CD14-positive monocyte (primary cell): Measurements from ENCODE around the gene LIX1L. TPM values are rescaled to one million over a fixed set of nuclear protein-coding genes. Genes with fewer than 3 reads are reported as not detected.
A peak's percentile ranks its signal among the peaks of the same experiment; 100 is the strongest.

Experiments
- DNase-seq, 3 donors: peaks; one replicate each; pipeline ENCODE4 v3.0.0-alpha.2; 2011 to 2022
- H2AFZ ChIP-seq: 2 replicates; pipeline ENCODE4 v1.6.0; 2012; ENCODE audit warnings: mild to moderate bottlenecking, low read depth, low read length, inconsistent platforms; ENCODE audit not compliant: insufficient read depth, poor library complexity, severe bottlenecking
- H3K27ac ChIP-seq, 2 donors: 1 replicate in 1 of 2; 2 replicates in 1 of 2; pipeline ENCODE4 v1.5.1; 2012 to 2013; ENCODE audit warnings: low read length in 2 of 2, control low read depth in 1 of 2, inconsistent platforms in 1 of 2, low read depth in 1 of 2, mild to moderate bottlenecking in 1 of 2
- H3K27me3 ChIP-seq, 2 donors: one replicate each; pipeline versions ENCODE4 v1.6.0 to v1.6.1; 2011 to 2013; ENCODE audit warnings: low read length in 2 of 2; ENCODE audit not compliant: control insufficient read depth in 2 of 2, insufficient read depth in 2 of 2
- H3K36me3 ChIP-seq, 2 donors: replicated peaks in 1 of 2; 1 replicate in 1 of 2; 2 replicates in 1 of 2; pipeline versions ENCODE4 v1.5.1 to v1.6.1; 2012 to 2013; ENCODE audit warnings: low read length in 2 of 2, control low read depth in 1 of 2, inconsistent platforms in 1 of 2, mild to moderate bottlenecking in 1 of 2; ENCODE audit not compliant: insufficient read depth in 2 of 2, control insufficient read depth in 1 of 2
- H3K4me1 ChIP-seq, 2 donors: 1 replicate in 1 of 2; 2 replicates in 1 of 2; pipeline versions ENCODE4 v1.5.1 to v1.6.1; 2012 to 2013; ENCODE audit warnings: low read length in 2 of 2, control low read depth in 1 of 2, inconsistent platforms in 1 of 2, mild to moderate bottlenecking in 1 of 2, moderate library complexity in 1 of 2; ENCODE audit not compliant: insufficient read depth in 2 of 2, control insufficient read depth in 1 of 2
- H3K4me2 ChIP-seq: replicated peaks from 2 replicates; pipeline ENCODE3; 2012; ENCODE audit warnings: low read length, moderate library complexity, mild to moderate bottlenecking; ENCODE audit not compliant: poor library complexity, severe bottlenecking; ENCODE audit errors: extremely low read depth
- H3K4me3 ChIP-seq, 3 experiments: fragments of 200-600 bp in 1 of 3; sonication (generic) in 1 of 3; replicated peaks in 1 of 3; 1 replicate in 2 of 3; 2 replicates in 1 of 3; pipeline ENCODE4 v1.5.1; 2011 to 2013; ENCODE audit warnings: low read length in 3 of 3, mild to moderate bottlenecking in 3 of 3, control low read depth in 2 of 3, low read depth in 2 of 3, inconsistent platforms in 1 of 3, moderate library complexity in 1 of 3
- H3K79me2 ChIP-seq: 2 replicates; pipeline ENCODE4 v1.6.0; 2012; ENCODE audit warnings: mild to moderate bottlenecking, control low read depth, inconsistent platforms, low read length, moderate library complexity; ENCODE audit not compliant: insufficient read depth
- H3K9ac ChIP-seq: 2 replicates; pipeline ENCODE4 v1.6.0; 2017; ENCODE audit warnings: low read length, mild to moderate bottlenecking; ENCODE audit not compliant: insufficient read depth, poor library complexity, severe bottlenecking
- H3K9me3 ChIP-seq, 2 donors: replicated peaks in 1 of 2; 1 replicate in 1 of 2; 2 replicates in 1 of 2; pipeline versions ENCODE4 v1.5.1 to v1.6.1; 2012 to 2013; ENCODE audit warnings: low read length in 2 of 2, control low read depth in 1 of 2; ENCODE audit not compliant: control insufficient read depth in 1 of 2, insufficient read depth in 1 of 2
- H4K20me1 ChIP-seq: 2 replicates; pipeline ENCODE4 v1.6.0; 2012; ENCODE audit warnings: mild to moderate bottlenecking, low read length, control low read depth, moderate library complexity; ENCODE audit not compliant: insufficient read depth
- H3K27ac Mint-ChIP-seq, 7 donors: one replicate each; pipeline ENCODE4 v1.8.0; 2020; ENCODE audit warnings: mild to moderate bottlenecking in 7 of 7, mixed read lengths in 7 of 7, moderate library complexity in 6 of 7, inconsistent platforms in 2 of 7
- H3K27me3 Mint-ChIP-seq, 3 donors: one replicate each; pipeline ENCODE4 v1.8.0; 2021 to 2022; ENCODE audit warnings: low read depth in 3 of 3, mild to moderate bottlenecking in 3 of 3, mixed read lengths in 3 of 3, moderate library complexity in 3 of 3, inconsistent platforms in 1 of 3
- H3K36me3 Mint-ChIP-seq, 2 donors: one replicate each; pipeline ENCODE4 v1.8.0; 2020; ENCODE audit warnings: mixed read lengths in 2 of 2, inconsistent platforms in 1 of 2, mild to moderate bottlenecking in 1 of 2
- H3K4me1 Mint-ChIP-seq: one replicate; pipeline ENCODE4 v1.8.0; 2020; ENCODE audit warnings: mild to moderate bottlenecking, mixed read lengths
- H3K4me3 Mint-ChIP-seq, 2 donors: one replicate each; pipeline ENCODE4 v1.8.0; 2020; ENCODE audit warnings: mild to moderate bottlenecking in 2 of 2, mixed read lengths in 2 of 2, moderate library complexity in 1 of 2
- H3K9me3 Mint-ChIP-seq, 7 donors: one replicate each; pipeline ENCODE4 v1.8.0; 2020 to 2022; ENCODE audit warnings: mixed read lengths in 7 of 7, mild to moderate bottlenecking in 6 of 7, moderate library complexity in 6 of 7, inconsistent platforms in 2 of 7
- WGBS: methylation state at CpG from one replicate; pipeline ENCODE4 v1.1.5; 2013; ENCODE audit warnings: missing lambda C conversion rate; ENCODE audit not compliant: insufficient coverage; 5-methylcytosine and 5-hydroxymethylcytosine counted together
- intact Hi-C, 2 donors: fragments of 100-400 bp; cut with micrococcal nuclease; formaldehyde crosslinking; loops; one replicate each; pipeline versions ENCODE4 v1.15.0 to v1.15.1; 2023
- polyA plus RNA-seq, 3 donors: library from polyadenylated mRNA; depleted of rRNA in 1 of 3; unstranded in 2 of 3; stranded (reverse) in 1 of 3; fragments of 300-500 nt in 2 of 3; fragments of >200 nt in 1 of 3; fragmentation: Illumina TruSeq in 2 of 3; gene quantifications; 1 replicate in 2 of 3; 2 replicates in 1 of 3; pipeline ENCODE4 v1.2.3, GENCODE V29; 2012 to 2021
- TF ChIP-seq, protein P1 (sequence below): fragments of 200-600 bp; IDR thresholded peaks from one replicate; pipeline ENCODE4 v1.8.0; 2022; ENCODE audit warnings: antibody characterized with exemption, mild to moderate bottlenecking

The LIX1L gene
- polyA plus RNA-seq, 3 donors: 6.3 to 13.6 (median 8.5) TPM

DNA sequence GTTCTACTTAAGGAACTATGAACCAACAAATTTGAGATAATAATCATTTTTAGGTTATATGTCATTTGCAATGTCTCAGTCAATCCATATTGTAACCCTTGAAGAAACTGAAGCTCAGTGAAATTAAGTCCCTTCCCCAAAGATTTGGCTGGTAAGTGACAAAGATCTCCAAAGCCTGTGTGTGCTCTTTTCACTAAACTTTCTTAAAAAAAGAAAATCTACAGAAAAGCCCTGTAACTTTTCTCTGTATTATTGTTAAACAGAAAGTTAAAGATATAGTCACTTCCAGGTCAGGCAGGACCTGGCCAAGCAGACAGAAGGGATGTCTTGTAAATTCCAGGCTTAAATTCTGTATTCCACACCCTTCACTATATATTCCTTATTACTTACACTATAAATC lies 1.5 kb downstream of the LIX1L start:
- no peaks in the 10 kb centered on the region for H3K36me3 ChIP-seq
- H2AFZ ChIP-seq: peak overlapping the region; percentile 86
- Mint-ChIP-seq H3K4me3 (peak overlapping the region; percentile 89 to 95), H3K27ac (no peak overlapping the region), H3K9me3 (peaks cover 0 to 2% (median 0%) of the 10 kb centered on the region in 7 donors), H3K27me3 (peaks cover 12 to 15% (median 13%) of the 10 kb centered on the region in 3 donors), H3K36me3 (peaks cover 13 to 14% of the 10 kb centered on the region in 2 donors), H3K4me1 (peaks cover 65% of the 10 kb centered on the region)
- no peak overlapping the region for H3K27ac ChIP-seq
- intact Hi-C loops: loop anchor here in 1 of 2 donors (2.0 kb wide), 1 partner anchor 38 kb away; the partner anchor contains the start of gene PEX11B
- peak overlapping the region in 1 of 3 experiments; percentile 87 for H3K4me3 ChIP-seq
- H3K79me2 ChIP-seq: peaks cover 41% of the 10 kb centered on the region
- peak overlapping the region; percentile 86 for H3K4me2 ChIP-seq
- TF ChIP-seq, protein P1, sequence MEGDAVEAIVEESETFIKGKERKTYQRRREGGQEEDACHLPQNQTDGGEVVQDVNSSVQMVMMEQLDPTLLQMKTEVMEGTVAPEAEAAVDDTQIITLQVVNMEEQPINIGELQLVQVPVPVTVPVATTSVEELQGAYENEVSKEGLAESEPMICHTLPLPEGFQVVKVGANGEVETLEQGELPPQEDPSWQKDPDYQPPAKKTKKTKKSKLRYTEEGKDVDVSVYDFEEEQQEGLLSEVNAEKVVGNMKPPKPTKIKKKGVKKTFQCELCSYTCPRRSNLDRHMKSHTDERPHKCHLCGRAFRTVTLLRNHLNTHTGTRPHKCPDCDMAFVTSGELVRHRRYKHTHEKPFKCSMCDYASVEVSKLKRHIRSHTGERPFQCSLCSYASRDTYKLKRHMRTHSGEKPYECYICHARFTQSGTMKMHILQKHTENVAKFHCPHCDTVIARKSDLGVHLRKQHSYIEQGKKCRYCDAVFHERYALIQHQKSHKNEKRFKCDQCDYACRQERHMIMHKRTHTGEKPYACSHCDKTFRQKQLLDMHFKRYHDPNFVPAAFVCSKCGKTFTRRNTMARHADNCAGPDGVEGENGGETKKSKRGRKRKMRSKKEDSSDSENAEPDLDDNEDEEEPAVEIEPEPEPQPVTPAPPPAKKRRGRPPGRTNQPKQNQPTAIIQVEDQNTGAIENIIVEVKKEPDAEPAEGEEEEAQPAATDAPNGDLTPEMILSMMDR: no peak
- H3K9ac ChIP-seq: peak overlapping the region; percentile 87
- peaks cover 0 to 10% of the 10 kb centered on the region in 2 donors for H3K27me3 ChIP-seq
- no peaks in the 10 kb centered on the region for H3K9me3 ChIP-seq
- peaks cover 3% of the 10 kb centered on the region for H4K20me1 ChIP-seq
- peaks cover 43 to 53% of the 10 kb centered on the region in 2 donors for H3K4me1 ChIP-seq
- DNase-seq: no peak

DNA sequence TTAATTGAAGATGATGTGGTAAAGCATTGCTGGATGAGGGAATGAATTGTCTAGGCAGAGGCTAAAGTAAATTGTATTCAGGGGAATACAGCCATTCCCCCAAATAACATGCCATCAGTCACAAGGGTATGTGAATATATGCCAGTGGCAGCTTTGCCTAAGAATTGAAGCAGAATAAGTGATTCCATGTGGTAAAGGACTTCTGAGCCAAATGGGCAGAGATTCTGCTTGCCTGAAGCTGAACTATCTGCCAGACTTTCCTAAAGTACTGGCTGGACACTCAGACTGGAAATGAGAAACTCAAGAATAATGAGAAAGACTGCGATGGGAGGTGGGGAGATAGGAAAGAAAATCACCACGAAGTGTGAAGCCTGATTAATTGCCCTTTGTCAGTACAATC lies 2.4 kb downstream of the LIX1L start:
- Histone ChIP-seq H3K9ac (no peak overlapping the region), H3K27ac (no peak overlapping the region), H3K9me3 (no peaks in the 10 kb centered on the region), H3K4me3 (no peak overlapping the region), H3K4me2 (no peak overlapping the region), H4K20me1 (peaks cover 3% of the 10 kb centered on the region), H3K27me3 (peaks cover 0 to 2% of the 10 kb centered on the region in 2 donors), H2AFZ (no peak overlapping the region), H3K79me2 (peaks cover 41% of the 10 kb centered on the region), H3K4me1 (peaks cover 34 to 44% of the 10 kb centered on the region in 2 donors), H3K36me3 (no peaks in the 10 kb centered on the region)
- peaks cover 56% of the 10 kb centered on the region for H3K4me1 Mint-ChIP-seq
- peaks cover 13 to 16% of the 10 kb centered on the region in 2 donors for H3K36me3 Mint-ChIP-seq
- WGBS: no CpG with 5 or more reads among the region's 2 CpGs
- H3K4me3 Mint-ChIP-seq: no peak overlapping the region
- no peak overlapping the region for H3K27ac Mint-ChIP-seq
- TF ChIP-seq, protein P1: no peak
- intact Hi-C loops: no loop called here
- no peak for DNase-seq
- H3K9me3 Mint-ChIP-seq: no peaks in the 10 kb centered on the region
- peaks cover 4 to 6% (median 6%) of the 10 kb centered on the region in 3 donors for H3K27me3 Mint-ChIP-seq
